Measurements from ENCODE around the gene SERGEF.

The SERGEF gene

GRCh38 chr11:17740649-17741235 lies 272.1 kb downstream of the SERGEF start:
- no peak for TF ChIP-seq CTCF (IDR thresholded peaks at IDR 0.05; ENCODE audit: low read depth, low read length, missing control alignments)
- no peak overlapping the region for H3K4me3 ChIP-seq (ENCODE audit: low read depth, low read length)
- DNase-seq (ENCODE audit: low read depth), result no peak
- in situ Hi-C loops (cut with HindIII; ENCODE audit: low sequenced_read_pairs), result no loop called here

- TF ChIP-seq CTCF (IDR thresholded peaks at IDR 0.05; ENCODE audit: low read depth, low read length, missing control alignments), result no peak
- DNase-seq (ENCODE audit: low read depth), result no peak
- in situ Hi-C loops (cut with HindIII; ENCODE audit: low sequenced_read_pairs), result no loop called here
- no peak overlapping the region for H3K4me3 ChIP-seq (ENCODE audit: low read depth, low read length)
These were observed 272.9 kb downstream of the SERGEF start for GRCh38 chr11:17739945-17740338.

GRCh38 chr11:17738151-17738973 lies 274.5 kb downstream of the SERGEF start:
- in situ Hi-C loops (cut with HindIII; ENCODE audit: low sequenced_read_pairs), result no loop called here
- no peak overlapping the region for H3K4me3 ChIP-seq (ENCODE audit: low read depth, low read length)
- no peak for TF ChIP-seq CTCF (IDR thresholded peaks at IDR 0.05; ENCODE audit: low read depth, low read length, missing control alignments)
- no peak for DNase-seq (ENCODE audit: low read depth)
